OCI-LY7 (cell line): ENCODE data around the gene DNAH6. TPM values are rescaled to one million over a fixed set of nuclear protein-coding genes. Genes with fewer than 3 reads are reported as not detected.
"Not testable (repeated sequence)": the region's sequence is repeated elsewhere in the genome, so short reads cannot be mapped to it uniquely, and the experiment has no call there.

ENCODE experiments used
- Bru-seq: library from RNA; stranded (reverse); fragments of 400-500 nt; gene quantifications from one replicate; lab custom pipeline; 2021; lab: Mats Ljungman, UMichigan
- BruChase-seq, 2 experiments: library from RNA; stranded (reverse); fragments of 400-500 nt; gene quantifications; one replicate each; lab custom pipeline; 2021; lab: Mats Ljungman, UMichigan
- BruUV-seq: library from RNA; stranded (reverse); fragments of 400-500 nt; replicated peaks from 2 replicates; lab custom pipeline; 2021; lab: Mats Ljungman, UMichigan
- CTCF ChIA-PET: fragments of 300-600 bp; sonication (Branson Sonifier 250); formaldehyde crosslinking; loops from one replicate; lab custom pipeline; 2022; ENCODE audit warnings: antibody characterized with exemption; ENCODE audit not compliant: unreplicated experiment; lab: Charles Lee
- POLR2A ChIA-PET: fragments of 300-600 bp; sonication (Branson Sonifier 250); formaldehyde crosslinking; loops from one replicate; lab custom pipeline; 2022; ENCODE audit warnings: antibody characterized with exemption; lab: Charles Lee
- DNase-seq: peaks from one replicate; pipeline ENCODE4 v3.0.0-alpha.2; 2015; ENCODE audit warnings: low spot score
- H2AFZ ChIP-seq: fragments of 200-600 bp; sonication (generic), shearing (Covaris generic); 2 replicates; pipeline ENCODE4 v1.6.1; 2014; ENCODE audit warnings: mild to moderate bottlenecking, antibody characterized with exemption, low read length, moderate library complexity
- H3K27ac ChIP-seq: fragments of 200-600 bp; sonication (generic); 2 replicates; pipeline ENCODE4 v1.5.1; 2014; ENCODE audit warnings: mixed run types, low read depth, mild to moderate bottlenecking, moderate library complexity, low read length, inconsistent platforms; ENCODE audit not compliant: poor library complexity, severe bottlenecking
- H3K36me3 ChIP-seq: fragments of 200-600 bp; sonication (generic); 2 replicates; pipeline ENCODE4 v1.6.1; 2014; ENCODE audit warnings: mild to moderate bottlenecking, antibody characterized with exemption, low read length, moderate library complexity, mixed read lengths; ENCODE audit not compliant: insufficient read depth
- H3K4me1 ChIP-seq: fragments of 200-600 bp; sonication (generic); 2 replicates; pipeline ENCODE4 v1.5.1; 2014; ENCODE audit warnings: mild to moderate bottlenecking, low read length; ENCODE audit not compliant: insufficient read depth, poor library complexity, severe bottlenecking
- H3K4me2 ChIP-seq: fragments of 200-600 bp; sonication (generic); 2 replicates; pipeline ENCODE4 v1.6.1; 2014; ENCODE audit warnings: mild to moderate bottlenecking, low read length
- H3K4me3 ChIP-seq: fragments of 200-600 bp; sonication (generic); 2 replicates; pipeline ENCODE4 v1.5.1; 2014; ENCODE audit warnings: mild to moderate bottlenecking, low read depth, low read length; ENCODE audit not compliant: poor library complexity, severe bottlenecking
- H3K79me2 ChIP-seq: fragments of 200-600 bp; sonication (generic); 2 replicates; pipeline ENCODE4 v1.6.1; 2016; ENCODE audit warnings: low read depth, mild to moderate bottlenecking, low read length, moderate library complexity, mixed read lengths; ENCODE audit not compliant: insufficient read depth
- H3K9me2 ChIP-seq: fragments of 200-600 bp; sonication (generic); 2 replicates; pipeline ENCODE4 v1.6.1; 2016; ENCODE audit warnings: mild to moderate bottlenecking, low read length, mixed read lengths; ENCODE audit not compliant: insufficient read depth
- H3K9me3 ChIP-seq: fragments of 200-600 bp; sonication (generic); 2 replicates; pipeline ENCODE4 v1.6.1; 2014; ENCODE audit warnings: mild to moderate bottlenecking, mixed run types, low read length, mixed read lengths
- H4K20me1 ChIP-seq: fragments of 200-600 bp; sonication (generic); 2 replicates; pipeline ENCODE4 v1.6.1; 2014; ENCODE audit warnings: mild to moderate bottlenecking, antibody characterized with exemption, low read length, moderate library complexity, mixed read lengths; ENCODE audit not compliant: insufficient read depth
- EZH2phosphoT487 ChIP-seq: fragments of 200-600 bp; sonication (generic); IDR thresholded peaks from 2 replicates; pipeline ENCODE4 v1.6.1; 2018; ENCODE audit warnings: low read depth, borderline replicate concordance, mild to moderate bottlenecking, mixed run types, antibody characterized with exemption, low read length, moderate library complexity, mixed read lengths
- intact Hi-C: fragments of 100-400 bp; cut with micrococcal nuclease; formaldehyde crosslinking; loops from one replicate; pipeline ENCODE4 v1.10.0; 2022; ENCODE audit not compliant: unreplicated experiment
- long read RNA-seq: library from polyadenylated mRNA; stranded (forward); transcript quantifications from one replicate; pipeline ENCODE4 v2.0.0, GENCODE V29; 2022
- total RNA-seq, 2 experiments: library from RNA; depleted of rRNA in 1 of 2; stranded (reverse); fragments of >200 nt in 1 of 2; shearing (Covaris generic) in 1 of 2; gene quantifications; 2 replicates each; pipeline ENCODE4 v1.2.3, GENCODE V29; 2014 to 2022
- TF ChIP-seq, protein P1 (sequence below): fragments of 200-600 bp; sonication (generic); conservative IDR thresholded peaks from 2 replicates; pipeline ENCODE4 v1.5.1; 2014; ENCODE audit warnings: mild to moderate bottlenecking, antibody characterized with exemption, low read length, moderate library complexity, mixed read lengths

The DNAH6 gene, protein sequence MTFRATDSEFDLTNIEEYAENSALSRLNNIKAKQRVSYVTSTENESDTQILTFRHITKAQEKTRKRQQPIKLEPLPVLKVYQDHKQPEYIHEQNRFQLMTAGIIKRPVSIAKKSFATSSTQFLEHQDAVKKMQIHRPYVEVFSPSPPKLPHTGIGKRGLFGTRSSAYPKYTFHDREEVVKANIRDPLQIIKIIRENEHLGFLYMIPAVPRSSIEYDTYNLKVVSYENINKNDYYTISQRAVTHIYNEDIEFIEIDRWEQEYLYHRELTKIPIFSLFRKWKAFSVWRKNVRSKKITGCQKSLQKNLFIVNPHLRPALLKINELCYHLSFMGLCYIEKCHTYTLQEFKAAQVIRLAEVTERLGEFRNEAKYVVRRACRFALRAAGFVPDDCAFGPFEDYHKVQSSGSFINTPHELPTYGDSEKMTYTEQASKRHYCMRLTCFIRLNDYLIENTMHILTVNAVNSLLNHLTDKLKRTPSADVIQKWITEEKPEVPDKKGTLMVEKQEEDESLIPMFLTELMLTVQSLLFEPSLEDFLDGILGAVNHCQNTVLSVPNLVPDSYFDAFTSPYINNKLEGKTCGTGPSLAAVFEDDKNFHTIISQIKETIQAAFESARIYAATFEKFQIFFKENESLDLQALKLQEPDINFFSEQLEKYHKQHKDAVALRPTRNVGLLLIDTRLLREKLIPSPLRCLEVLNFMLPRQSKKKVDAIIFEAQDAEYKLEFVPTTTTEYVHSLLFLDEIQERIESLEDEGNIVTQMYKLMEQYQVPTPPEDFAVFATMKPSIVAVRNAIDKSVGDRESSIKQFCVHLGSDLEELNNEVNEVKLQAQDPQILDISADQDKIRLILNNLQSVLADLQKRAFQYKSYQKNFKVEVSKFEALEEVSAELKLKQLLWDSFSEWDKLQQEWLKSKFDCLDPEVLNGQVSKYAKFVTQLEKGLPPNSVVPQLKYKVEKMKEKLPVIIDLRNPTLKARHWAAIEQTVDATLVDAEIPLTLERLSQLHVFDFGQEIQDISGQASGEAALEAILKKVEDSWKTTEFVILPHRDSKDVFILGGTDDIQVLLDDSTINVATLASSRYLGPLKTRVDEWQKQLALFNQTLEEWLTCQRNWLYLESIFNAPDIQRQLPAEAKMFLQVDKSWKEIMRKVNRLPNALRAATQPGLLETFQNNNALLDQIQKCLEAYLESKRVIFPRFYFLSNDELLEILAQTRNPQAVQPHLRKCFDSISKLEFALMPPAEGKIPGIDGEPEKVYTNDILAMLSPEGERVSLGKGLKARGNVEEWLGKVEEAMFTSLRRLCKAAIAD (N-terminal part only)
- total RNA-seq (2014; rRNA removed; shearing (Covaris generic)) (0.31 and 0.63 TPM in 2 replicates), total RNA-seq (2022) (1.6 and 3.4 TPM in 2 replicates), Bru-seq, nascent RNA (percentile 31 among the genes with signal in this experiment), BruChase-seq, experiment 1, labeled RNA remaining after a 6-hour chase (percentile 22 among the genes with signal in this experiment), BruChase-seq, experiment 2, labeled RNA remaining after a 2-hour chase (percentile 24 among the genes with signal in this experiment)
- long read RNA-seq, partial matches to known transcripts = 0 of 5 reads
- long read RNA-seq, other reads (novel, unspliced or antisense) = 5 of 5 reads

- ChIA-PET CTCF (no interaction called here), POLR2A (interaction anchor here (0.7 kb wide), 1 partner anchor 10 kb away, joined by 3 read pairs; no protein-coding TSS in a partner anchor)
- H2AFZ ChIP-seq = no peak within 1 kb of the TSS
- BruUV-seq = no TSS peak
- no peak for DNase-seq
- no peaks in the 10 kb centered on the region for H3K9me3 ChIP-seq
- H3K9me2 ChIP-seq = no peaks in the 10 kb centered on the region
- H3K4me3 ChIP-seq = no peak within 1 kb of the TSS
- no peaks in the 10 kb centered on the region for H4K20me1 ChIP-seq
- intact Hi-C loops = no loop called here
- no peaks in the 10 kb centered on the region for H3K36me3 ChIP-seq
- TF ChIP-seq, protein P1, sequence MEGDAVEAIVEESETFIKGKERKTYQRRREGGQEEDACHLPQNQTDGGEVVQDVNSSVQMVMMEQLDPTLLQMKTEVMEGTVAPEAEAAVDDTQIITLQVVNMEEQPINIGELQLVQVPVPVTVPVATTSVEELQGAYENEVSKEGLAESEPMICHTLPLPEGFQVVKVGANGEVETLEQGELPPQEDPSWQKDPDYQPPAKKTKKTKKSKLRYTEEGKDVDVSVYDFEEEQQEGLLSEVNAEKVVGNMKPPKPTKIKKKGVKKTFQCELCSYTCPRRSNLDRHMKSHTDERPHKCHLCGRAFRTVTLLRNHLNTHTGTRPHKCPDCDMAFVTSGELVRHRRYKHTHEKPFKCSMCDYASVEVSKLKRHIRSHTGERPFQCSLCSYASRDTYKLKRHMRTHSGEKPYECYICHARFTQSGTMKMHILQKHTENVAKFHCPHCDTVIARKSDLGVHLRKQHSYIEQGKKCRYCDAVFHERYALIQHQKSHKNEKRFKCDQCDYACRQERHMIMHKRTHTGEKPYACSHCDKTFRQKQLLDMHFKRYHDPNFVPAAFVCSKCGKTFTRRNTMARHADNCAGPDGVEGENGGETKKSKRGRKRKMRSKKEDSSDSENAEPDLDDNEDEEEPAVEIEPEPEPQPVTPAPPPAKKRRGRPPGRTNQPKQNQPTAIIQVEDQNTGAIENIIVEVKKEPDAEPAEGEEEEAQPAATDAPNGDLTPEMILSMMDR = no peak
- TF ChIP-seq EZH2phosphoT487 = no peak
- no peaks in the 10 kb centered on the region for H3K4me1 ChIP-seq
- H3K79me2 ChIP-seq = no peaks in the 10 kb centered on the region
- H3K27ac ChIP-seq = no peak within 1 kb of the TSS
- H3K4me2 ChIP-seq = no peak within 1 kb of the TSS
These were observed at the start of gene DNAH6 for GRCh38 chr2:84516234-84516986. DNAH6 (plus strand) TSS chr2:84516498; CDS start chr2:84517827, 1,329 bp downstream.

GRCh38 chr2:84467389-84467788 lies 48.9 kb upstream of the DNAH6 start:
- Histone ChIP-seq H3K36me3 (no peaks in the 10 kb centered on the region), H3K27ac (no peak overlapping the region), H3K9me2 (no peaks in the 10 kb centered on the region), H3K79me2 (no peaks in the 10 kb centered on the region), H2AFZ (no peak overlapping the region), H3K4me3 (no peak overlapping the region), H3K4me1 (no peaks in the 10 kb centered on the region), H3K4me2 (no peak overlapping the region), H4K20me1 (no peaks in the 10 kb centered on the region), H3K9me3 (peaks cover 21% of the 10 kb centered on the region; the same call in 1 of the 2 replicates)
- CTCF ChIA-PET = no interaction called here
- POLR2A ChIA-PET = no interaction called here
- no peak for DNase-seq
- BruUV-seq = no TSS peak
- intact Hi-C loops = no loop called here
- TF ChIP-seq, protein P1 = no peak
- TF ChIP-seq EZH2phosphoT487 = no peak

- H3K27ac ChIP-seq, H4K20me1 ChIP-seq, H3K9me3 ChIP-seq, BruUV-seq, CTCF ChIA-PET, H3K4me3 ChIP-seq, H3K79me2 ChIP-seq, H3K36me3 ChIP-seq, POLR2A ChIA-PET, intact Hi-C loops, DNase-seq, H3K4me2 ChIP-seq, H2AFZ ChIP-seq, H3K9me2 ChIP-seq, H3K4me1 ChIP-seq: not testable (repeated sequence)
These were observed 43.9 kb upstream of the DNAH6 start for GRCh38 chr2:84472423-84472822.
